Keratinocyte (primary cell): ENCODE data around the gene BEGAIN.

ENCODE experiments used
- CTCF ChIP-seq, 3 experiments: IDR thresholded peaks in 1 of 3; conservative IDR thresholded peaks in 1 of 3; optimal IDR thresholded peaks in 1 of 3; 2 replicates in 2 of 3; 3 replicates in 1 of 3; pipeline versions ENCODE3 to v1.5.1; 2011; ENCODE audit warnings: low read length in 3 of 3, mild to moderate bottlenecking in 3 of 3, moderate library complexity in 2 of 3, control low read depth in 1 of 3, inconsistent platforms in 1 of 3; ENCODE audit not compliant: insufficient read depth in 2 of 3; ENCODE audit errors: extremely low read depth in 1 of 3
- EZH2 ChIP-seq: IDR thresholded peaks from one replicate; pipeline ENCODE4 v1.6.1; 2012; ENCODE audit warnings: inconsistent platforms, mild to moderate bottlenecking, low read length, moderate library complexity

DNA sequence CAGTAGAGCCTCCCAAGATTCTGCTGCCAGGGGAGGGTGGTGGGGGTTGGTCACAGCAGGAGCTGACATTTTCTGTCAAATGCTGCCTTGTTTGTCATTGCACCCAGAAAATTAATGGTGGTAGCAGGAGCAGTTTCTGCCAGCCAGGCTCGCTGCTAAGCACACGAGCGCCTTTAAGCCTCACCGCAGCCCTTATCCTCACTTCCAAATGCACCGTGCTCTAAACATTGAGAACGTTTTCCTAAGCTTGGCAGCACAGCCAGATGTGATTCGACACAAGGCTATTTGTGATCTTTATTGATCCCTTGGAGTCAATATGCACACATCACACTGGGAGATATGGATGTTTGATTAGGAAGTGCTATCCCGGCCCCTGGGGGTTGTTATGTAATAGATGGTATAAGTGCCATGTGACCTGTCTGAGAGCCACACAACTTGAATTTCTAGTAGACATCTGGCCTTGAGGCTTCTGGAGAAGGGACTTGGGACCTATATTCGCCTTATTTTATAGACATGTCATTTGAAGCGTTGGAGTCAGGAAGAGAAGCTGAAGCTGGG lies 31.6 kb upstream of the BEGAIN start:
- TF ChIP-seq CTCF (optimal IDR thresholded peaks at IDR 0.05 in 1 of 3, IDR thresholded peaks at IDR 0.05 in 1 of 3, conservative IDR thresholded peaks at IDR 0.05 in 1 of 3; ENCODE audit: extremely low read depth in 1 of 3, insufficient read depth in 2 of 3, low read length in 3 of 3) (no peak), EZH2 (no peak)
